Parathyroid adenoma (tissue), 2 donors: ENCODE results near the gene CDH12.
"Not testable (repeated sequence)": the region's sequence is repeated elsewhere in the genome, so short reads cannot be mapped to it uniquely, and the experiment has no call there.

ENCODE experiments used
- H2AFZ ChIP-seq: fragments of 300-600 bp; sonication (generic); one replicate; pipeline ENCODE4 v1.7.0; 2017; ENCODE audit warnings: antibody characterized with exemption, mild to moderate bottlenecking
- H3K27ac ChIP-seq: fragments of 300-600 bp; sonication (generic); one replicate; pipeline ENCODE4 v1.7.0; 2017
- H3K27me3 ChIP-seq: fragments of 300-600 bp; sonication (generic); one replicate; pipeline ENCODE4 v1.7.0; 2017; ENCODE audit warnings: low read length; ENCODE audit not compliant: control insufficient read depth, insufficient read depth
- H3K36me3 ChIP-seq: fragments of 300-600 bp; sonication (generic); one replicate; pipeline ENCODE4 v1.7.0; 2017; ENCODE audit warnings: low read length; ENCODE audit not compliant: control insufficient read depth, insufficient read depth
- H3K4me1 ChIP-seq: fragments of 300-600 bp; sonication (generic); one replicate; pipeline ENCODE4 v1.7.0; 2017; ENCODE audit warnings: control low read depth
- H3K4me2 ChIP-seq: fragments of 300-600 bp; sonication (generic); one replicate; pipeline ENCODE4 v1.7.0; 2017; ENCODE audit warnings: low read length
- H3K4me3 ChIP-seq: fragments of 300-600 bp; sonication (generic); one replicate; pipeline ENCODE4 v1.7.0; 2017; ENCODE audit warnings: low read depth, low read length
- H3K79me2 ChIP-seq: fragments of 300-600 bp; sonication (generic); one replicate; pipeline ENCODE4 v1.7.0; 2017; ENCODE audit warnings: control low read depth
- H3K9ac ChIP-seq: fragments of 300-600 bp; sonication (generic); one replicate; pipeline ENCODE4 v1.7.0; 2017; ENCODE audit warnings: mild to moderate bottlenecking
- H3K9me3 ChIP-seq: fragments of 300-600 bp; sonication (generic); one replicate; pipeline ENCODE4 v1.7.0; 2017; ENCODE audit warnings: low read length; ENCODE audit not compliant: control insufficient read depth
- donor health status: primary hyperparathyroidism.

The CDH12 gene

DNA sequence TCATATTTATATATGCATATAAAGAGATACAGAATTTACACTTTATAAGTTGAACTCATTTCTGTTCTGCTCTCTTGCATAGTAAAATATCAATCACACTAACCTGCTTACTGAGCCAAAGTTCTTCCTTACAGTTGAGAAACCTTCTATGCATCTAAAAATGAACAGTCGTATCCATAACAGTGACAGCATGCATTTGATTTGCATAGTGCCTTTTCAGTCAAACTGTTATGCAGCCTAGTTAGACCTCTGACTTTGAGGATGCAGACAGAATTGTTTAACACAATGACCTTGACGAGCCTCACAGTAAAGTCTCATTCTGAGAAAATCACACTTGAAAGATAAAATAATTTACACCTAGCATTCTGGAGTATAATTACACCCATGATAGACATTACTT is 683.9 kb downstream of the CDH12 start:
- H3K9ac ChIP-seq, H3K4me3 ChIP-seq, H3K4me1 ChIP-seq, H3K27me3 ChIP-seq, H3K9me3 ChIP-seq, H3K4me2 ChIP-seq, H3K36me3 ChIP-seq, H3K79me2 ChIP-seq, H2AFZ ChIP-seq, H3K27ac ChIP-seq: not testable (repeated sequence)

DNA sequence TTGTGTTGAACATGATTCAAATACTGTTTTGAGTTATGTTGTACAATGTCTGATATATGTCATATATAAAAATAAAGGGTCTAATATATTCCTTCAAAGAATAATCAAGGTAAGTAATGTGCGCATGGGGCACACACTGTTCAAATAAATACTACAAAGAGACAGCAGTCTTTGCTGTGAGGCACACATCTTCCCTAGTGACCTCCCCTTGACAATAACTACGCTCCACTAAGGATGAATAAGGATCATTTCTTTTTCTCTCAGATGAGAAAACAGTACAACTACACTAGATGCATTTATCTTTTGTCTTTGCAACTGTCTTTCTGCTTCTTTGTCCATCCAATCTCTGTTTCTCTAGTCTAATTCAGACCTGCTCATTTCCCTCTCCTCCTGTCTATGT is 684.4 kb downstream of the CDH12 start:
- H3K9me3 ChIP-seq, H3K4me2 ChIP-seq, H3K36me3 ChIP-seq, H2AFZ ChIP-seq, H3K27ac ChIP-seq, H3K4me1 ChIP-seq, H3K9ac ChIP-seq, H3K27me3 ChIP-seq, H3K4me3 ChIP-seq, H3K79me2 ChIP-seq: not testable (repeated sequence)

DNA sequence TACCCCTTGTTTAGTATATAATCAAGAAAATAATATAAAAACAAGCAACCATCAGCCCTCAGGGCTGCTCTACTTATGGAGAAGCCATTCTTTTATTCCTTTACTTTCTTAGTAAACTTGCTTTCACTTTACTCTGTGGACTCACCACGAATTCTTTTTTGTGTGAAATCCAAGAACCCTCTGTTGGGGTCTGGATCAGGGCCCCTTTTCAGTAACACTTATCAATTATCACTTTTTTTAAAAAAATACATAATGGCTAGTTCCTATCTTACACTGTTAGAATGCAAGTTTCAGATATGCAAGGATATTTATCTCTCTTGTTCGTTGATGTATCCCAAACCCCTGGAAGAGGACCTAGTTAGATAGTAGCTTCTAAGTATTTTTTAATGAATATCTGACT is 687.2 kb downstream of the CDH12 start:
- not testable (repeated sequence) for H3K9ac ChIP-seq, H2AFZ ChIP-seq, H3K27ac ChIP-seq, H3K79me2 ChIP-seq, H3K4me2 ChIP-seq, H3K4me1 ChIP-seq, H3K27me3 ChIP-seq, H3K36me3 ChIP-seq, H3K9me3 ChIP-seq, H3K4me3 ChIP-seq

DNA sequence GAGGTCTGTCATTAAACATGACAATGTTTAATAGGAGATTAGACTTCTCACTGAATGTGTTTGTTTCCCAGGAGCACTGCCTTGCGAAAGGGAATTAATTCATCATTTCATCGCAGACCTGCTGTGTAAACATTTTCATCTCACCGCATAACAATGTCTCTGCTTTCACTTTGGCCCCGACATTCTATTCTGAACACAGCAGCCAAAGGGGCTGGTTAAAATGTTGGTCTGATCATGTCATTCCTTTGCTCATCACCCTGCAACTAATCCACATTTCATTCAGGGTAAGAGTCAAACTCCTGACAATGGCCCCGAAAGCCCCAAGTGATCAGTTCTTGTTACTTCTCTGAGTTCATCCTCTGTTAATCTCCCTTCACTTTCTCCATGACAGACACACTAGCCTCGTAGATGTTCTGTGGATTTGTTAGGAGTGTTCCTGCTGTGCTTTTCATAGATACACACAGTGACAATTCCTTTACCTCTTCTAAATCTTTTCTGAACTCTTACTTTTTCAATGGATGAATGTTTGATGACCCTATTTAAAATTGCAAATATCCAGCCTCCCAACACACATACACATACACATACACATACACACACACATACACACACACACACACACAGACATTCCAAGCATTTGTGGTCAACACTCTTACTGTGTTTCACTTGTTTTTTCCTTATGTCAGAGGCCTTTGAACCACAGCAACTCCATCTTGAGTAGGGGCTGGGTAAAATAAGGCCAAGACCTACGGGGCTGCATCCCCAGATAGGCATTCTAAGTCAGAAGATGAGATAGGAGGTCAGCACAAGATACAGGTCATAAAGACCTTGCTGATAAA is 688.0 kb downstream of the CDH12 start:
- not testable (repeated sequence) for H3K79me2 ChIP-seq, H3K4me2 ChIP-seq, H3K27me3 ChIP-seq, H2AFZ ChIP-seq, H3K27ac ChIP-seq, H3K36me3 ChIP-seq, H3K4me1 ChIP-seq, H3K9ac ChIP-seq, H3K9me3 ChIP-seq, H3K4me3 ChIP-seq

DNA sequence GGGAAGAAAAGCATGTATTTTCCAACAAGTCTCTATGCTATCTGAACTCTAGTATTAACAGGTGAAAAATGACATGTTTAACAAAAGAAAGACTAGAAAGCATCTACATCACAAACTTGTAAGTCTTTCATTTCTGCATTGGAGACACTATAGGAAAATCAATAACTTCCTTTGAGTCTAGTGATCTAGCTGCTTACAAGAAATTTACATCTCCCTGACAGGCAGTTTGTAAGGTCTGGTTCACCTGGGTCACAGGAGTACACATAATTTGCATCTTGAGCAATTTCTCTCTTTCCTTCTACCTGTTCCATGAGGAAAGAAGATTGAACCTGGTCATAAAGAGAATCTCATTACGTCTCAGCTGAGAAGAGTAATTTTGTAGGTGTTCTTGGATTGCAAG is 696.2 kb downstream of the CDH12 start:
- H3K9me3 ChIP-seq, H2AFZ ChIP-seq, H3K9ac ChIP-seq, H3K27ac ChIP-seq, H3K4me1 ChIP-seq, H3K79me2 ChIP-seq, H3K4me3 ChIP-seq, H3K36me3 ChIP-seq, H3K4me2 ChIP-seq, H3K27me3 ChIP-seq: not testable (repeated sequence)

DNA sequence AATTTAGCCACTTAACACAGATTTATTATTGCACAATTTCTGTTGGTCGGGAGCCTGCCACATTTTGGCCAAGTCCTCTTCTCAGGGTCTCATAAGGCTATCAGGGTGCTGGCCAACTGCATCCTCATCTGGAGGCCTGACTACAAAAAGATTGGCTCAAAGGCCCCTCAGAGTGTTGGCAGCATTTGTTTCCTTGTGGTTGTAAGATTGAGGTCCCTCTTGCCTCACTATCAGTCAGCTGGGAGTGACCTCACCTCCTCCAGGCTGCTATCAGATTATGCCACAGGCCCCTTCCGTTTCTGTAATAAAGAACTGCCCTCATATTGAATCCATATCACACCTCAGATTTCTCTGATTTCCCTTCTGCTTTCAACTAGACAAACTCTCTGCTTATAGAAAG is 698.4 kb downstream of the CDH12 start:
- H3K27me3 ChIP-seq, H3K4me1 ChIP-seq, H3K36me3 ChIP-seq, H3K4me2 ChIP-seq, H3K27ac ChIP-seq, H3K79me2 ChIP-seq, H2AFZ ChIP-seq, H3K9ac ChIP-seq, H3K9me3 ChIP-seq, H3K4me3 ChIP-seq: not testable (repeated sequence)

DNA sequence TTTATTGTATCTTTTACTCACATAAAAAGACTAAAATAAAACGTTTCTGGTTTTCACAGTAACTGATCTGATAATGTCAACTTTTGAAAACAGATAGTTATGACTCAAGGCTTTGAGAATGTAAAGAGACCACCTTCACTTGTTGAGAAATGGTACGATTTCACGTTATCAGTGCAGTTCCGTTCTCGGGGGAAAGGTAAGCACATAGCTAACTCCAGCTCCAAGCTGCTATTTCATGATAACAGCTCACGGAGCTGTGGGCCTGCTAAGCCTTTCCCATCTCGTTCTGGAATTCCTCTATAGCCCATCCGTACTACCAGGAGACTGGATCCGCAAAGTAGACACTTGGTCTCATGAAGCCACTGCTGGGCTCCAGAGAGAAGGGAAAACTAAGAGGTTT is 701.3 kb downstream of the CDH12 start:
- not testable (repeated sequence) for H3K27me3 ChIP-seq

DNA sequence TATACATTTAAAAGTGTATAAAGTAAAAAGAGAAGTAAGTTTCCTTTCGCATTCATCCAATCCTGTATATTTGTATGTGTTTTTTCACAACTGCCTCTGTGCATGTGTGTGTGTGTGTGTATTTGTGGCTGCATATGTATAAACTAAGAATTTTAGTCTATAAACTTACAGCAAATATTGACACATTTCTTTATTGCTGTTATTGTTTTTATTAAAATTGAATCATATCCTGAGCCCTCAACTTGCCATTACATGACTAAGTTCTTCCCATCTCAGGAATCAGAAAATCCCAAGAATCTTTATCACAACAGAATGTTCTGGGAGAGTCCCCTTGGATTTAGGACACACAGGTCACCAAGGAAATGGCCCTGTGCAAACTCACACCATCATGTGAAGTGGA is 712.7 kb downstream of the CDH12 start:
- H3K27me3 ChIP-seq, H3K27ac ChIP-seq, H3K36me3 ChIP-seq, H3K9me3 ChIP-seq, H3K4me2 ChIP-seq, H3K79me2 ChIP-seq, H2AFZ ChIP-seq, H3K4me1 ChIP-seq, H3K4me3 ChIP-seq, H3K9ac ChIP-seq: not testable (repeated sequence)

More for the DNA sequence above, 701.3 kb downstream of the CDH12 start:
- not testable (repeated sequence) for H3K79me2 ChIP-seq, H3K27ac ChIP-seq, H3K4me3 ChIP-seq, H3K9me3 ChIP-seq, H2AFZ ChIP-seq, H3K4me1 ChIP-seq, H3K4me2 ChIP-seq, H3K9ac ChIP-seq, H3K36me3 ChIP-seq

DNA sequence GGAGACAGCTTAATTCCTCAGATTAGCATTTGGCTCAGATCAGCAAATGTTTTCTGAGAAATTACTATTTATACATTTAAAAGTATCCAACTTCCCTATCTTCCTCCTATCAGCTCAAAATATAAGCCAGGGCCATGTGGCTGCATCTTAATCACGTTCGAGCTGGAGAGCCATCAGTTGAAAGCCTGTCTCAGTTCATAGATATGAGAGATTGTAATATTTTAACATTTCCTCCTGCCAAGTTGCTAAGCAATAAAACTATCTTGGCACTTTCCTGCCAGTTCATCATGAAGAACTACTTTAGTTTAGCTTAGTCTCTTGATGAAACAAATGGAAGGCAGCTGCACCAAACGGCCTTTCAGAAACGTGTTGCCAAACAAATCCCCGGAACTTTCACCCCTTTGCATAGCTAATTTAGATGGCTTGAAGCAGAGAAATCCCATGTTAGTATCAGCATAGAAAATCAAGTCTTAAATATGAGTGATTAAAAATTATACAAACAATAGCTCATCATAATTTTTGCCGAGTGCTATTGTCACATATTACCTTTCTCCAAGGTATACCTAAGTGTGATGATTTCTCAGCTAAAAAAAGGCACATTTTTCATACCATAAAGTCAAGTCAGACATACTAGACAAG is 713.4 kb downstream of the CDH12 start:
- not testable (repeated sequence) for H3K4me2 ChIP-seq, H3K9me3 ChIP-seq, H2AFZ ChIP-seq, H3K9ac ChIP-seq, H3K4me3 ChIP-seq, H3K36me3 ChIP-seq, H3K4me1 ChIP-seq, H3K79me2 ChIP-seq, H3K27me3 ChIP-seq, H3K27ac ChIP-seq
